Large intestine (tissue), 3 donors: ENCODE data around the gene TM9SF4. TPM values are rescaled to one million over a fixed set of nuclear protein-coding genes. Genes with fewer than 3 reads are reported as not detected.
"Not testable (repeated sequence)": the region's sequence is repeated elsewhere in the genome, so short reads cannot be mapped to it uniquely, and the experiment has no call there.

ENCODE experiments used
- DNase-seq, 2 donors: peaks; one replicate each; pipeline versions ENCODE4 v3.0.0 to v3.0.0-alpha.2; 2013
- H3K27ac ChIP-seq: one replicate; pipeline ENCODE4 v1.5.1; 2013; ENCODE audit warnings: low read length
- H3K27me3 ChIP-seq: 2 replicates; pipeline ENCODE4 v1.6.1; 2013; ENCODE audit warnings: low read length; ENCODE audit not compliant: control insufficient read depth, insufficient read depth
- H3K36me3 ChIP-seq: 2 replicates; pipeline ENCODE4 v1.6.1; 2013; ENCODE audit warnings: low read length; ENCODE audit not compliant: control insufficient read depth, insufficient read depth
- H3K4me1 ChIP-seq: one replicate; pipeline ENCODE4 v1.6.1; 2013; ENCODE audit warnings: low read length; ENCODE audit not compliant: control insufficient read depth, insufficient read depth
- H3K4me3 ChIP-seq: one replicate; pipeline ENCODE4 v1.5.1; 2013; ENCODE audit warnings: low read length
- H3K9me3 ChIP-seq: one replicate; pipeline ENCODE4 v1.6.1; 2013; ENCODE audit warnings: mild to moderate bottlenecking, low read depth, low read length, moderate library complexity; ENCODE audit not compliant: control insufficient read depth
- WGBS: methylation state at CpG from one replicate; pipeline ENCODE4 v1.1.5; 2013; ENCODE audit warnings: low lambda C conversion rate; ENCODE audit not compliant: insufficient coverage; 5-methylcytosine and 5-hydroxymethylcytosine counted together
- polyA plus RNA-seq: library from polyadenylated mRNA; unstranded; fragments of 120-200 nt; gene quantifications from one replicate; pipeline ENCODE4 v1.2.1, GENCODE V29; 2013

Gene TM9SF4
- polyA plus RNA-seq, 1 donor = 72.7 TPM

DNA sequence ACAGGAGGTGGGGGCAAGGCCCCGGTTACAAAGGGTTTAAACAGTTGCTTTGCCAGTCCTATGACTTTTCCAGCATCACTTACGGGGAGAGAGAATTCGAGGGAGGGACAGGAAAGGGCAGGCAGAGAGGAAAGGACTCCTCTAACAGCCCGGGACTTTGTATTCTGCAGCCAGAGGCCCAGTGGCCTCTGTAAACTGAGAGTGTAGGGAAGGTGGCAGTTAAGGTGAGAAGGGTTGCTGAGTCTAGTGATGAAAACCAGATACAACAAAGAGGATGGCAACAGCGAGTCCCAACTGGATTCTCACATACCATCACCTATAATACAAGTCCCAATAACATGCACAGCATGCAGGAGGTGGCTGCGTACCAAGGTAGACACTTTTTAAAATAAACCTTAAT, 84.5 kb downstream of the TM9SF4 start:
- no peaks in the 10 kb centered on the region for H3K27me3 ChIP-seq
- H3K9me3 ChIP-seq = no peaks in the 10 kb centered on the region
- peak; percentile 35 to 66 for DNase-seq
- peaks cover 64% of the 10 kb centered on the region for H3K36me3 ChIP-seq
- peaks cover 55% of the 10 kb centered on the region for H3K4me1 ChIP-seq
- H3K4me3 ChIP-seq = no peak overlapping the region
- peak overlapping the region; percentile 87 for H3K27ac ChIP-seq
- no CpG with 5 or more reads among the region's 6 CpGs for whole genome bisulfite sequencing

DNA sequence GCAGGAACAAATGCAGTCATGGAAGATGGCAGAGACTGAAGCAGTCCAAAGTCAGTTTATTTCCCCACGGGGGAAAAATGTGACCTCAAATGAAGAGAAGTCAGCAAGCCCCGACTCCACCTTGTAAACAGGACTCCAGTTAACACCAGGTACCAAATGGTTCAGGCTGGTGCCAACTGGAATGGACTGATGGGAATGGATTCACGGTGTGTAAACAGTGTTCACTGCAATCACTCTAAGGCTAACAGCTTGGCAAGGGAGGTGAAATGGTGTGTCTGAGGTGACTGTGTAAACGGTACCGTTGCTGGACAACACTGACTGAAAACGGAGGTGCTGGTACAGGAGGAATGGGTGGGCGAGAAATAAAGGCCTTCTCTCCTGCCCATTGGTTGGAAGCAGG, 86.1 kb downstream of the TM9SF4 start:
- peaks cover 56% of the 10 kb centered on the region for H3K4me1 ChIP-seq
- peak in 1 of 2 donors; percentile 43 for DNase-seq
- no peak overlapping the region for H3K4me3 ChIP-seq
- H3K27ac ChIP-seq = peak overlapping the region; percentile 87
- peaks cover 78% of the 10 kb centered on the region for H3K36me3 ChIP-seq
- H3K27me3 ChIP-seq = no peaks in the 10 kb centered on the region
- no CpG with 5 or more reads among the region's 7 CpGs for WGBS
- H3K9me3 ChIP-seq = no peaks in the 10 kb centered on the region

DNA sequence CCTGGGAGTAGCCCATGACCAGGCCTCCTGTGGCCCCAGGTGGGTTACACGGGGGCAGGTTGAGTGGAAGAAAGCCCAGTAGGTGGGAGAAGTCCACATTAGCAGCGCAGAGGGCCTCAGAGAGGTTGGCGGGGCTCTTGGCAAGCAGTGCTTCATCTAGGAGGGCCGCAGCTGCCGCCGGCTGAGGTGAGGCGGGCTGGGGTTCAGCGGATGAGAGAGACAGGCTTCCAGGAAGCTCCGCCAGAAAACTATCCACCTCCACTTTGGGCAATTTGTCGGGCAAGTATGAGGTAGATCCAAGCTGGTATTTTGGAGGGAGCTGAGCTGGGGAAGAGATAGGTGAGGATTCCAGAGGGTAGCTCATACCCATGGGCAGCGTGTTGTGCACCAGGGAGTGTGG, 87.1 kb downstream of the TM9SF4 start:
- H3K4me1 ChIP-seq = peaks cover 56% of the 10 kb centered on the region
- H3K36me3 ChIP-seq = peaks cover 85% of the 10 kb centered on the region
- peak in 1 of 2 donors; percentile 9 for DNase-seq
- not testable (repeated sequence) for H3K27me3 ChIP-seq, H3K4me3 ChIP-seq, H3K9me3 ChIP-seq
- WGBS = no CpG with 5 or more reads among the region's 11 CpGs
- H3K27ac ChIP-seq = peak overlapping the region; percentile 87

DNA sequence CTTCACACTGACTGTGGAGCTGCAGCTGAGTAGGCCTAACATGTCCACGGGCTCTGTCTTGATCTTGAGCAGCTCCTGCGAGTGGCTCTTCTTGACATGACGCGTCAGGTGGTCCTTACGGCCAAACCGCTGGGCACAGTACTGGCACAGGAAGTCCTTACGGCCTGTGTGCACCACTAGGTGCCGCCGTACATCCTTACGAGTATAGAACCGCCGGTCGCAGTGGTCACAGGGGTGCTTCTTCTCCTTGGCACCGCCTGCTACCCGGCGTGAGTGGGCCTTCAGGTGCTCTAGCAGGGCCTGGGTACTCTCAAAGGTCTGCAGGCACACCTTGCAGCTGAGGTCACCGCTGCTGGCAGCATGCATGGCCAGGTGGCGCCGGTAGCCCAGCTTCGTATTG, 87.6 kb downstream of the TM9SF4 start:
- peak in 1 of 2 donors; percentile 47 for DNase-seq
- H3K9me3 ChIP-seq, H3K4me3 ChIP-seq, H3K27ac ChIP-seq, H3K27me3 ChIP-seq: not testable (repeated sequence)
- no CpG with 5 or more reads among the region's 20 CpGs for WGBS
- H3K36me3 ChIP-seq = peaks cover 85% of the 10 kb centered on the region
- peaks cover 61% of the 10 kb centered on the region for H3K4me1 ChIP-seq

DNA sequence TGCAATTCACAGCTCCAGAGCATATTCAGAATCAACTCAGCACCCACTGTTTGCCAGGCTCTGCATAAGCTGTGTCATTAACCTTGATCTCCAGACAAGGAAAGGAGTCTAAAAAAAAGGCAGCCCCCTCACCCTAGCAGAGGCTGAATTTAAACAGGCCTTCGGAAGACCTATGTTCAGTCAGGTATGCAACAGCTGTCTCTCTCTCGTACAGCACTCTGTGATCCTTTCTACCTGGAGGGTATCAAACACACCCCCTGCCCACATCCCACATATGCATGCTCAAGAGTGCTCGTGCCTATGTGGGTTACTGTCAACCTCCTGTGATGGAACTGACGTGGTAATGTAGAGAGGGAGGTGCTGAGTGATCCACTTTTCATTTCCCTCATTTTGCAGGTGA, 89.5 kb downstream of the TM9SF4 start:
- peak overlapping the region; percentile 51 for H3K27ac ChIP-seq
- peaks cover 64% of the 10 kb centered on the region for H3K4me1 ChIP-seq
- peak overlapping the region; percentile 4 for H3K4me3 ChIP-seq
- WGBS = no CpG with 5 or more reads among the region's 4 CpGs
- H3K27me3 ChIP-seq = no peaks in the 10 kb centered on the region
- H3K36me3 ChIP-seq = peaks cover 89% of the 10 kb centered on the region
- no peak for DNase-seq
- no peaks in the 10 kb centered on the region for H3K9me3 ChIP-seq

DNA sequence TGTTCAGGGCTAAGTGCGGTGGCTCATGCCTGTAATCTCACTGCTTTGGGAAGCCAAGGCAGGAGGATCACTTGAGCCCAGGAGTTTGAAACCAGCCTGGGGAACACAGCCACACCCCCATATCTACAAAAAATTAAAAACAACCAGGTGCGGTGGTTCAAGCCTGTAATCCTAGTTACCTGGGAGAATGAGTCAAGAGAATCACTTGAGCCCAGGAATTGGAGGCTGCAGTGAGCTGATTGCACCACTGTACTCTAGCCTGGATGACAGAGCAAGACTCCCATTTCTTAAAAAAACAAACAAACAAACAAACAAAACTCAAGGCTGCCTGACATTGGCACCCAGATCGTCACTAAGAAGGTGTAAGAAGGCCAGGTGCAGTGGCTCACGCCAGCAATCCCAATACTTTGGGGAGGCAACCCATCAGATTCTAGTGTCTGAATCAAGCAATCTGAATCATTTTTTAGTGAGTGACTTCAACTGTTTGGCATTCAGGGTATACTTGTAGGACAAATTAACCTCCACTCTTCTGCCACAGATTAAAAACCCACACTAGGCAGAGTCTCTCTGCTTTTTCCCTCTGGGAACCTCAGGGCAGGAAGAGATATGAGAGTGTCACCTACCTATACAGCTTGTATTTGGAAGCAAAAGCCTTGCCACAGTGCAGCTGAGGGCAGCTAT, 91.9 kb downstream of the TM9SF4 start:
- H3K4me1 ChIP-seq = peaks cover 46% of the 10 kb centered on the region

DNA sequence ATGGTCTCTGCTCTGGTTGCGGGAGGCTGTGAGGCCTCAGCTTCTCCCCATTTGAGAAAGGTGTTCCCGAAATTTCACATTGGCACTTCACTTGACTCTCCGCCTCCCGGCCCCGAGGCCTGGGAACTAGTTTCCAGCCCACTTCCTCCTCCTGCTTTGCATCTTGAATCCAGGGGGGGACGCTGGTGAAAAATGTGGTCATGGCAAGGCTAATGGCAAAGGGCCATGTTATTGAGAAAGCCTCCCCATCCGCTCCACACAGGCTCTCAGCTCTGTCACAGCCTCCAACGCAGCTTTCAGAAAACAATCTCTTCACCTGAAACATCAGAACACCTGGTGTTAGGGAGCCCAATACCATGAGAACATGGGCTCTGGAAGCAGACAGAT, 92.5 kb downstream of the TM9SF4 start:
- Histone ChIP-seq H3K4me3 (no peak overlapping the region), H3K4me1 (peaks cover 44% of the 10 kb centered on the region), H3K27me3 (no peaks in the 10 kb centered on the region), H3K9me3 (no peaks in the 10 kb centered on the region), H3K36me3 (peaks cover 60% of the 10 kb centered on the region), H3K27ac (peak overlapping the region; percentile 84)
- no CpG with 5 or more reads among the region's 8 CpGs for WGBS
- no peak for DNase-seq

More for the DNA sequence above, 91.9 kb downstream of the TM9SF4 start:
- H3K4me3 ChIP-seq = no peak overlapping the region
- peaks cover 66% of the 10 kb centered on the region for H3K36me3 ChIP-seq
- WGBS = 100% methylated on average over 1 of the region's 4 CpGs
- H3K9me3 ChIP-seq = no peaks in the 10 kb centered on the region
- DNase-seq = no peak
- no peaks in the 10 kb centered on the region for H3K27me3 ChIP-seq
- H3K27ac ChIP-seq = peak overlapping the region; percentile 84

DNA sequence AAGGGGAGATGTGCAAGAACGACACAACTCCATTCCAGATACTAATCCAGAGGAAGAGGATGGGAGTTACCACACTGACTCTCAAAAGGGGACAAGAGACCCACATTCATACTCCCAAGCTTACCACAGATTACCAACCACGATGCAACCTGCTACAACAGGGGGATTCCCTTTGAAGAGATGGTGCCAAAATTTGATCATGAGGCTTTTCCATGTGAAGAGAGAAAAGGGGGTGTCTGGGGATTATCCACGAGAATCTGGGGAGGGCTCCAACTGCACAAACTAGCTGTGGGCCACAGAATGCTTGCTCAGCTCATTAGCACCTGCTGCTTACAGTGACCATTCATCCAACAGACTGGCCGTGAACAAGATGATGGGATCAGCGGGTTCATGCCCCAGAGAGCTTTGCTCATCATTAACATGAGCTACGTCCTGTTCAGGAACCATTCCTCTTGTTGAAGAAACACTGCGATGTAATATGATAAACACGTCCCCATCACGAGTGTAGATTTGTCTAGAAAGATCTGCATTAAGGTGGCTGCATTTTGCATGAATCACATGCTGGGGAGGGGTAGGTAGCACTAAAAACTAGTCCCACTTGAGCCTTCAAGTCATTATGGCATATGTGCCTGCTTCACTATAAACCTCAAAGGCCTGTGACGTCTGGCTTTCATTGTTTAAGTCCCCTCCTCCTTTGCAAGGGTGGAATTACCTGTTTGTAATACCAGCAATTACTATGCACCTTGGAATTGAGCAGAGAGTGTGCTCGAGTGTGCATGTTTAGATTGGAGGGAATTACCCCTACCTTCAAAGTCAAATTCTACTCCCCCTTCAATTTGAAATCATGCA, 94.1 kb downstream of the TM9SF4 start:
- Histone ChIP-seq H3K27me3 (no peaks in the 10 kb centered on the region), H3K4me1 (peaks cover 44% of the 10 kb centered on the region), H3K36me3 (peaks cover 48% of the 10 kb centered on the region), H3K27ac (peak overlapping the region; percentile 84), H3K4me3 (peak overlapping the region; percentile 92), H3K9me3 (no peaks in the 10 kb centered on the region)
- WGBS = 20% methylated on average over 2 of the region's 11 CpGs
- peak in 1 of 2 donors; percentile 85 for DNase-seq

DNA sequence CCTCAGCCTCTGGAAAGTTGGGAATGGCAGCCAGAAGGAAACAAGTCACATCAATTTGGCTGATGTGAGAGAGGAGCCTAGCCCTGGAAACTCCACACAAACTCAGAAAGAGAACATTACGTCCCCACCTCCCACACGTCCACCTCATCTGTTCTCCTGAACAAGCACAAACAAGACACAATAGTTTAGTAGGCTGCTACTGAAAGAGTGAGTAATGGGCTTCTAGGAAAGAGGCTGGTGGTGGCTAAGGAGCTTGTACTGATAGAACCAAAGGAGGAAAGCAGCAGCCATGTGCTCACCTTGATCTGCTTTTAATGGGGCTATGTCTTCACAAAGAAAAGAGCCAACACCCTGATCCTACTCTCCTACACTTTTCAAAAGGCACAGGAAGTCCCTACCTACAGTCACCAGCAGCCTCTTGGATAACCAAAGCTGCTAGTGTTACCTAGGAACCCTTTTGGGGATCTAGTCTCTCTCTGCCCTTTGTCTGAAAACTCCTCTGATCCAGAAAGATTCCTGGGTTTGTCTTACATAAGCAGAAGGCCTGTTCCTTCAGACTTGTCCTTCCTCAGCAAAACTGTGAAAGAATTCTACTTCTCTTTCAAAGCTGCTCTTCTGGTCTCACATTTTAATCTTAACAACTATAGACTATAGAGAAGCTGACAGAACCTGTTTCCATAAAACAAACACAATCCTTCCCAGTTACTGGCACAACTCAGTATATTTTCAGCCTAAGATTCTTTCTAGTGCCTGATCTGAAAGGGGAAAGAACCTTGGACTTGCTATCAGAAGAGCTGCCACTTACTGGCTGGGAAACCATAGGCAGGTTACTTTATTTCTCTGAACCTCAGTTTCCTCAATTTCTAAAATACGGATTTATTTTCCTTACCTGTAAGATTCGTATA, 94.9 kb downstream of the TM9SF4 start:
- no peaks in the 10 kb centered on the region for H3K9me3 ChIP-seq
- H3K27ac ChIP-seq = peak overlapping the region; percentile 84
- 0% methylated on average over 2 of the region's 4 CpGs for WGBS
- peaks cover 39% of the 10 kb centered on the region for H3K36me3 ChIP-seq
- peak in 1 of 2 donors; percentile 61 for DNase-seq
- no peaks in the 10 kb centered on the region for H3K27me3 ChIP-seq
- peak overlapping the region; percentile 92 for H3K4me3 ChIP-seq
- peaks cover 45% of the 10 kb centered on the region for H3K4me1 ChIP-seq
